Measurements from ENCODE around the gene TMEM101.
A peak's percentile ranks its signal among the peaks of the same experiment; 100 is the strongest.
"Not testable (repeated sequence)": the region's sequence is repeated elsewhere in the genome, so short reads cannot be mapped to it uniquely, and the experiment has no call there.

Gene TMEM101

GRCh38 chr17:44024271-44024663 lies 9.5 kb upstream of the TMEM101 start:
- no peak for DNase-seq (ENCODE audit: low read depth)

GRCh38 chr17:44023545-44024270 lies 8.9 kb upstream of the TMEM101 start:
- DNase-seq (ENCODE audit: low read depth): no peak

- DNase-seq (ENCODE audit: low read depth): no peak
Observed at GRCh38 chr17:44022246-44022645, 7.5 kb upstream of the TMEM101 start.

- DNase-seq (ENCODE audit: low read depth): not testable (repeated sequence)
Observed at GRCh38 chr17:44021227-44021626, 6.5 kb upstream of the TMEM101 start.

GRCh38 chr17:44014133-44014436 lies 678 bp downstream of the TMEM101 start:
- DNase-seq (ENCODE audit: low read depth): no peak

GRCh38 chr17:44012874-44013273 lies 1.9 kb downstream of the TMEM101 start:
- no peak for DNase-seq (ENCODE audit: low read depth)

GRCh38 chr17:44012391-44012790 lies 2.4 kb downstream of the TMEM101 start:
- no peak for DNase-seq (ENCODE audit: low read depth)

GRCh38 chr17:44011876-44012275 lies 2.9 kb downstream of the TMEM101 start:
- DNase-seq (ENCODE audit: low read depth): no peak

- DNase-seq (ENCODE audit: low read depth): no peak
Observed at GRCh38 chr17:44010966-44011647, 3.7 kb downstream of the TMEM101 start.

GRCh38 chr17:44008205-44008909 lies 6.4 kb downstream of the TMEM101 start:
- DNase-seq (ENCODE audit: low read depth): no peak

GRCh38 chr17:44007346-44008204 lies 7.2 kb downstream of the TMEM101 start:
- no peak for DNase-seq (ENCODE audit: low read depth)

GRCh38 chr17:44006598-44007345 lies 8.0 kb downstream of the TMEM101 start:
- peak; percentile 89 for DNase-seq (ENCODE audit: low read depth)

- no peak for DNase-seq (ENCODE audit: low read depth)
Observed at GRCh38 chr17:44006272-44006597, 8.5 kb downstream of the TMEM101 start.

- no peak for DNase-seq (ENCODE audit: low read depth)
Observed at GRCh38 chr17:44005527-44006271, 9.1 kb downstream of the TMEM101 start.

- DNase-seq (ENCODE audit: low read depth): no peak
Observed at GRCh38 chr17:44004761-44005526, 9.8 kb downstream of the TMEM101 start.

- DNase-seq (ENCODE audit: low read depth): no peak
Observed at GRCh38 chr17:44004077-44004760, 10.5 kb downstream of the TMEM101 start, which contains the start of gene NAGS. TSS of gene NAGS (plus strand) at chr17:44004622. CDS start at chr17:44004664, 42 bp downstream.

GRCh38 chr17:44002141-44002848 lies 12.5 kb downstream of the TMEM101 start:
- DNase-seq (ENCODE audit: low read depth): peak; percentile 30

- DNase-seq (ENCODE audit: low read depth): no peak
Observed at GRCh38 chr17:44001461-44001920, 13.3 kb downstream of the TMEM101 start.
